Measurements from ENCODE around the gene WDR48. TPM values are rescaled to one million over a fixed set of nuclear protein-coding genes. Genes with fewer than 3 reads are reported as not detected.

The WDR48 gene
- total RNA-seq, 1 donor: 39.8 TPM

- no peak for TF ChIP-seq CTCF (IDR thresholded peaks at IDR 0.05; ENCODE audit: extremely low read depth, low read depth, low read length)
- Histone ChIP-seq H3K9me3 (ENCODE audit: low read depth, low read length) (no peaks in the 10 kb centered on the region), H3K79me2 (ENCODE audit: insufficient read depth, low read length) (no peaks in the 10 kb centered on the region), H3K27ac (ENCODE audit: low read depth, low read length) (no peak overlapping the region), H3K4me3 (ENCODE audit: insufficient read depth, low read length) (no peak overlapping the region), H3K36me3 (ENCODE audit: insufficient read depth, low read length) (no peaks in the 10 kb centered on the region), H3K4me2 (ENCODE audit: insufficient read depth, low read length) (no peak overlapping the region), H2AFZ (ENCODE audit: low read length) (no peak overlapping the region), H3K27me3 (ENCODE audit: insufficient read depth, low read length) (no peaks in the 10 kb centered on the region), H3K4me1 (ENCODE audit: insufficient read depth, low read length) (peaks cover 7% of the 10 kb centered on the region), H4K20me1 (ENCODE audit: insufficient read depth, low read length) (no peaks in the 10 kb centered on the region)
- DNase-seq (ENCODE audit: insufficient read length, low spot score, missing footprints): no peak
Measured at GRCh38 chr3:39121621-39122020, 69.8 kb downstream of the WDR48 start.

GRCh38 chr3:39122813-39123212 is 71.0 kb downstream of the WDR48 start:
- H3K4me2 ChIP-seq (ENCODE audit: insufficient read depth, low read length): no peak overlapping the region
- DNase-seq (ENCODE audit: insufficient read length, low spot score, missing footprints): no peak
- no peaks in the 10 kb centered on the region for H3K27me3 ChIP-seq (ENCODE audit: insufficient read depth, low read length)
- H3K27ac ChIP-seq (ENCODE audit: low read depth, low read length): no peak overlapping the region
- no peaks in the 10 kb centered on the region for H4K20me1 ChIP-seq (ENCODE audit: insufficient read depth, low read length)
- no peak for TF ChIP-seq CTCF (IDR thresholded peaks at IDR 0.05; ENCODE audit: extremely low read depth, low read depth, low read length)
- no peaks in the 10 kb centered on the region for H3K79me2 ChIP-seq (ENCODE audit: insufficient read depth, low read length)
- H3K4me1 ChIP-seq (ENCODE audit: insufficient read depth, low read length): peaks cover 7% of the 10 kb centered on the region
- H3K9me3 ChIP-seq (ENCODE audit: low read depth, low read length): no peaks in the 10 kb centered on the region
- H3K36me3 ChIP-seq (ENCODE audit: insufficient read depth, low read length): no peaks in the 10 kb centered on the region
- no peak overlapping the region for H2AFZ ChIP-seq (ENCODE audit: low read length)
- H3K4me3 ChIP-seq (ENCODE audit: insufficient read depth, low read length): no peak overlapping the region

- peaks cover 7% of the 10 kb centered on the region for H3K4me1 ChIP-seq (ENCODE audit: insufficient read depth, low read length)
- H3K36me3 ChIP-seq (ENCODE audit: insufficient read depth, low read length): no peaks in the 10 kb centered on the region
- H4K20me1 ChIP-seq (ENCODE audit: insufficient read depth, low read length): no peaks in the 10 kb centered on the region
- no peaks in the 10 kb centered on the region for H3K79me2 ChIP-seq (ENCODE audit: insufficient read depth, low read length)
- no peak overlapping the region for H3K27ac ChIP-seq (ENCODE audit: low read depth, low read length)
- TF ChIP-seq CTCF (IDR thresholded peaks at IDR 0.05; ENCODE audit: extremely low read depth, low read depth, low read length): peak; percentile 62
- H3K4me2 ChIP-seq (ENCODE audit: insufficient read depth, low read length): no peak overlapping the region
- H3K9me3 ChIP-seq (ENCODE audit: low read depth, low read length): no peaks in the 10 kb centered on the region
- DNase-seq (ENCODE audit: insufficient read length, low spot score, missing footprints): no peak
- H3K4me3 ChIP-seq (ENCODE audit: insufficient read depth, low read length): no peak overlapping the region
- no peak overlapping the region for H2AFZ ChIP-seq (ENCODE audit: low read length)
- H3K27me3 ChIP-seq (ENCODE audit: insufficient read depth, low read length): no peaks in the 10 kb centered on the region
Measured at GRCh38 chr3:39124876-39125840, 73.3 kb downstream of the WDR48 start.

GRCh38 chr3:39125841-39126500 is 74.2 kb downstream of the WDR48 start:
- no peak for TF ChIP-seq CTCF (IDR thresholded peaks at IDR 0.05; ENCODE audit: extremely low read depth, low read depth, low read length)
- H3K4me2 ChIP-seq (ENCODE audit: insufficient read depth, low read length): no peak overlapping the region
- no peak for DNase-seq (ENCODE audit: insufficient read length, low spot score, missing footprints)
- H3K36me3 ChIP-seq (ENCODE audit: insufficient read depth, low read length): no peaks in the 10 kb centered on the region
- H2AFZ ChIP-seq (ENCODE audit: low read length): no peak overlapping the region
- no peaks in the 10 kb centered on the region for H3K79me2 ChIP-seq (ENCODE audit: insufficient read depth, low read length)
- no peaks in the 10 kb centered on the region for H4K20me1 ChIP-seq (ENCODE audit: insufficient read depth, low read length)
- no peak overlapping the region for H3K4me3 ChIP-seq (ENCODE audit: insufficient read depth, low read length)
- H3K9me3 ChIP-seq (ENCODE audit: low read depth, low read length): no peaks in the 10 kb centered on the region
- H3K27ac ChIP-seq (ENCODE audit: low read depth, low read length): no peak overlapping the region
- H3K4me1 ChIP-seq (ENCODE audit: insufficient read depth, low read length): peaks cover 7% of the 10 kb centered on the region
- no peaks in the 10 kb centered on the region for H3K27me3 ChIP-seq (ENCODE audit: insufficient read depth, low read length)
